ENCODE data around the gene MED13L. TPM values are rescaled to one million over a fixed set of nuclear protein-coding genes. Genes with fewer than 3 reads are reported as not detected.

Gene MED13L
- total and polyA plus RNA-seq, 8 donors, result 10.3 to 93.8 (median 53.0) TPM

- no peak for TF ChIP-seq CTCF (IDR thresholded peaks at IDR 0.05)
- H3K4me3 ChIP-seq, result no peak overlapping the region
- intact Hi-C loops (cut with DNase I), result no loop called here
- H3K27ac ChIP-seq, result no peak overlapping the region
- DNase-seq (no peak), ATAC-seq (no peak), FAIRE-seq (no peak)
- H3K27me3 ChIP-seq, result no peaks in the 10 kb centered on the region
- 83 to 92% methylated on average over 2 of the region's 2 CpGs for WGBS, 2 donors
- no peaks in the 10 kb centered on the region for H3K9me3 ChIP-seq
- peaks cover 2 to 73% (median 30%) of the 10 kb centered on the region in 3 donors for H3K36me3 ChIP-seq
- H3K4me1 ChIP-seq, result no peaks in the 10 kb centered on the region
Observed at GRCh38 chr12:115964626-115965025, 312.9 kb downstream of the MED13L start.

- FAIRE-seq, result no peak
- Histone ChIP-seq H3K36me3 (peaks cover 2 to 73% (median 27%) of the 10 kb centered on the region in 3 donors), H3K4me1 (no peaks in the 10 kb centered on the region), H3K4me3 (no peak overlapping the region), H3K27ac (no peak overlapping the region), H3K27me3 (no peaks in the 10 kb centered on the region), H3K9me3 (no peaks in the 10 kb centered on the region)
- no peak for ATAC-seq
- intact Hi-C loops (cut with DNase I), result no loop called here
- TF ChIP-seq CTCF (IDR thresholded peaks at IDR 0.05), result no peak
- no peak for DNase-seq
Observed at GRCh38 chr12:115964214-115964613, 313.3 kb downstream of the MED13L start.

GRCh38 chr12:115962216-115962615 lies 315.3 kb downstream of the MED13L start:
- Histone ChIP-seq H3K36me3 (peaks cover 2 to 69% (median 27%) of the 10 kb centered on the region in 3 donors), H3K4me1 (no peaks in the 10 kb centered on the region), H3K27me3 (no peaks in the 10 kb centered on the region), H3K27ac (no peak overlapping the region), H3K9me3 (no peaks in the 10 kb centered on the region), H3K4me3 (no peak overlapping the region)
- no peak for ATAC-seq
- intact Hi-C loops (cut with DNase I), result no loop called here
- FAIRE-seq, result no peak
- 92 to 93% methylated on average over 7 of the region's 7 CpGs for WGBS, 2 donors
- TF ChIP-seq CTCF (IDR thresholded peaks at IDR 0.05), result no peak
- DNase-seq, result no peak

GRCh38 chr12:115960868-115961802 lies 316.4 kb downstream of the MED13L start:
- H3K9me3 ChIP-seq, result no peaks in the 10 kb centered on the region
- intact Hi-C loops (cut with DNase I), result no loop called here
- ATAC-seq, result no peak

More at GRCh38 chr12:115960868-115961802, 316.4 kb downstream of the MED13L start:
- Histone ChIP-seq H3K4me3 (no peak overlapping the region), H3K27ac (no peak overlapping the region), H3K36me3 (peaks cover 2 to 62% (median 27%) of the 10 kb centered on the region in 3 donors), H3K27me3 (no peaks in the 10 kb centered on the region), H3K4me1 (no peaks in the 10 kb centered on the region)
- 93% methylated on average over 12 of the region's 12 CpGs for WGBS, 2 donors
- DNase-seq (no peak), FAIRE-seq (no peak)
- no peak for TF ChIP-seq CTCF (IDR thresholded peaks at IDR 0.05)

Measured in pancreas (tissue), 10 donors.